Transverse colon (tissue), 4 donors: ENCODE results near the gene RIMBP2.

Source experiments
- CTCF ChIP-seq, 5 experiments: fragments of 200-600 bp in 3 of 5; fragments of 450-650 bp in 2 of 5; sonication (generic) in 3 of 5; IDR thresholded peaks; 1 replicate in 2 of 5; 2 replicates in 3 of 5; pipeline ENCODE4 v1.5.1; 2016 to 2017; ENCODE audit warnings: antibody characterized with exemption in 5 of 5, inconsistent platforms in 3 of 5, mild to moderate bottlenecking in 2 of 5, moderate library complexity in 1 of 5
- EP300 ChIP-seq: sonication (generic); formaldehyde crosslinking; IDR thresholded peaks from one replicate; pipeline ENCODE4 v1.6.1; 2017; ENCODE audit warnings: antibody characterized with exemption, low read depth
- POLR2A ChIP-seq: fragments of 450-650 bp; IDR thresholded peaks from one replicate; pipeline ENCODE4 v1.6.1; 2016; ENCODE audit warnings: antibody characterized with exemption, mild to moderate bottlenecking, moderate library complexity
- POLR2AphosphoS5 ChIP-seq, 3 donors: sonication (generic); formaldehyde crosslinking; IDR thresholded peaks; one replicate each; pipeline ENCODE4 v1.6.1; 2016; ENCODE audit warnings: antibody characterized with exemption in 3 of 3

- TF ChIP-seq POLR2A = no peak
- TF ChIP-seq CTCF (IDR thresholded peaks at IDR 0.05) = no peak
- no peak for TF ChIP-seq POLR2AphosphoS5 (IDR thresholded peaks at IDR 0.05)
- no peak for TF ChIP-seq EP300
Observed at GRCh38 chr12:130628304-130628703, 87.8 kb downstream of the RIMBP2 start.
